Fibroblast of pulmonary artery (primary cell): Measurements from ENCODE around the gene PDE9A.
A peak's percentile ranks its signal among the peaks of the same experiment; 100 is the strongest.

Experiments
- DNase-seq: peaks from one replicate; pipeline ENCODE4 v3.0.0-alpha.2; 2010; ENCODE audit warnings: low read depth
- H3K4me3 ChIP-seq: replicated peaks from 2 replicates; pipeline ENCODE4 v1.5.1; 2011; ENCODE audit warnings: low read depth, mild to moderate bottlenecking, control low read depth, low read length, moderate library complexity
- TF ChIP-seq, protein P1 (sequence below): IDR thresholded peaks from 2 replicates; pipeline ENCODE4 v1.5.1; 2011; ENCODE audit warnings: mild to moderate bottlenecking, control low read depth, low read length, inconsistent platforms; ENCODE audit errors: missing control alignments

PDE9A gene

DNA sequence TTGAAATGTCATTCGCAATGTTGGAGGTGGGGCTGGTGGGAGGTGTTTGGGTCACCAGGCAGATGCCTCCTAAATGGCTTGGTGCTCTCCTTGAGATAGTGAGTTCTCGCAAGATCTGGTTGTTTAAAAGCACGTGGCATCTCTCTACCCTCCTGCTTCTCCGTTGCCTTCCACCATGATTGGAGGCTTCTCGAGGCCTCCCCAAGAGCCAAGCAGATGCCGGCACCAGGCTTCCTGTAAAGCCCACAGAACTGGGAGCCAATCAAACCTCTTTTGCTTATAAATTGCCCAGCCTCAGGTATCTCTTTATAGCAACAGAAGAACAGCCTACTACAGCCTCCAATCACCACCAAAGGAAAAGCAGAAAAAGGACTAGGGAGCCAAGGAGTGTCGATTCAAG is 80.5 kb downstream of the PDE9A start:
- DNase-seq = no peak
- TF ChIP-seq, protein P1, sequence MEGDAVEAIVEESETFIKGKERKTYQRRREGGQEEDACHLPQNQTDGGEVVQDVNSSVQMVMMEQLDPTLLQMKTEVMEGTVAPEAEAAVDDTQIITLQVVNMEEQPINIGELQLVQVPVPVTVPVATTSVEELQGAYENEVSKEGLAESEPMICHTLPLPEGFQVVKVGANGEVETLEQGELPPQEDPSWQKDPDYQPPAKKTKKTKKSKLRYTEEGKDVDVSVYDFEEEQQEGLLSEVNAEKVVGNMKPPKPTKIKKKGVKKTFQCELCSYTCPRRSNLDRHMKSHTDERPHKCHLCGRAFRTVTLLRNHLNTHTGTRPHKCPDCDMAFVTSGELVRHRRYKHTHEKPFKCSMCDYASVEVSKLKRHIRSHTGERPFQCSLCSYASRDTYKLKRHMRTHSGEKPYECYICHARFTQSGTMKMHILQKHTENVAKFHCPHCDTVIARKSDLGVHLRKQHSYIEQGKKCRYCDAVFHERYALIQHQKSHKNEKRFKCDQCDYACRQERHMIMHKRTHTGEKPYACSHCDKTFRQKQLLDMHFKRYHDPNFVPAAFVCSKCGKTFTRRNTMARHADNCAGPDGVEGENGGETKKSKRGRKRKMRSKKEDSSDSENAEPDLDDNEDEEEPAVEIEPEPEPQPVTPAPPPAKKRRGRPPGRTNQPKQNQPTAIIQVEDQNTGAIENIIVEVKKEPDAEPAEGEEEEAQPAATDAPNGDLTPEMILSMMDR = no peak
- H3K4me3 ChIP-seq = no peak overlapping the region

DNA sequence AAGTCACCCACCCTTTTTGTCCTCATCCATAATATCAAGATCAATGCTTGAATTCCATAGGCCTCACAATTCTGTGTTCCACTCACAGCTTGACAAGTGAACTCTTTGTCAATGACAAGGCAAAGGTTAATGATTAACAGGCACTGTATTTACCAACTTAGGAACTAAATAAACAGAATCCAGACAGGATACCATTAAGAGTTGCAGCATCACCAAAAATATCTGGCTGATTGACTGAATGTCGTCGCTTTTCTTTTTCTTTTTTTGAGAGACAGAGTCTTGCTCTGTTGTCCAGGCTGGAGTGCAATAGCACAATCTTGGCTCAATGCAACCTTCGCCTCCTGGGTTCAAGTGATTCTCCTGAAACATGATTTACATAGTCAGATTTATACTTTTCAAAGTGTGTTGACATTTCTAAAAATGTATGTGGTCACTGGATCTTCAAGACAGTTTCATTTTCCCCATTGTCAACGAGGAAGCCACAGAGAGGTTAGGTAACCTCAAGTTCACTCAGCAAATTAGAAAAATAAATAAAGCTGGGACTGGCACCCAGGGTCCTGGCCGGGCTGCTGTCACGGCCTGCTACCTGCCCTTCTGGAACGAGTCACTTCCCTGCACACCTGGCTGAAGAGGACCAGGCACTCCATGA is 81.0 kb downstream of the PDE9A start:
- no peak overlapping the region for H3K4me3 ChIP-seq
- DNase-seq = no peak
- TF ChIP-seq, protein P1 = no peak

DNA sequence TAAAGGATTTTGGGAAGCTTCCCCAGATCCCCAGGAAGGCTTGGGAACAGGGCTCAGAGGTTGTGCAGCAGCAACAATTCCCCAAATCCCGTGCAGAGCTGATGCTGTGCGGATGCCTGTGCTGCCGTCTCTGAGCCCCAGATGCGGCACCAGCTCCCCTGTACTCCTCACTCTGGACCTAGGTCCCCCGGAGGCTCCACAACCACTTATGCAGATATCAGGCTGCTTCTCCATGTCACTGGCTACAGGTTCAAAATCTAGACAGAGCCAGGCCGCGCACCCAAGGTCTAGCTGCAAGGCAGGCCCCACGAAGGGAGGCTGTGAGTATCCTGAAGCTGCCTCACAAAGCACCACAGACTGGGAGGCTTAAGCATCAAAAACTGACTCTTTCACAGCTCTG is 81.6 kb downstream of the PDE9A start:
- no peak for DNase-seq
- TF ChIP-seq, protein P1 = no peak
- H3K4me3 ChIP-seq = no peak overlapping the region

DNA sequence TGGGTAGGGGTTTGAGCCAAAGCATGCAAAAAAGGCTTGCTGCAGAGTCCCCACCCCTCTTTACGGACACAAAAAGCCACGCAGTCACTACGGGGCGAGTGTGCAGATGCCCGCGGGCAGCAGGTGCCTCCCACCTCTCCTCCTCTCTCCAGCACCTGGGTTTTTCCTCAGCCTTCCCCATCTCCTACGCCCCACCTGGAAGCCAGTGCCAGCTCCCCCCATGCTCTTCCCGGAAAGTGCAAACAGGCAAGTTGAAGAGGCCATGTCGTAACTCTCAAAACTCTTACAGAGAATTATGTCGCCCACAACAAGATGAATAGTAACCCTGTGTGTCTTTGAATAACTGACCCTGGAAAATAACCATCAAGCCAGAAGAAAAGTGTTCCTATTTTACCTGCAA is 82.5 kb downstream of the PDE9A start:
- DNase-seq = no peak
- TF ChIP-seq, protein P1 = no peak
- H3K4me3 ChIP-seq = no peak overlapping the region

DNA sequence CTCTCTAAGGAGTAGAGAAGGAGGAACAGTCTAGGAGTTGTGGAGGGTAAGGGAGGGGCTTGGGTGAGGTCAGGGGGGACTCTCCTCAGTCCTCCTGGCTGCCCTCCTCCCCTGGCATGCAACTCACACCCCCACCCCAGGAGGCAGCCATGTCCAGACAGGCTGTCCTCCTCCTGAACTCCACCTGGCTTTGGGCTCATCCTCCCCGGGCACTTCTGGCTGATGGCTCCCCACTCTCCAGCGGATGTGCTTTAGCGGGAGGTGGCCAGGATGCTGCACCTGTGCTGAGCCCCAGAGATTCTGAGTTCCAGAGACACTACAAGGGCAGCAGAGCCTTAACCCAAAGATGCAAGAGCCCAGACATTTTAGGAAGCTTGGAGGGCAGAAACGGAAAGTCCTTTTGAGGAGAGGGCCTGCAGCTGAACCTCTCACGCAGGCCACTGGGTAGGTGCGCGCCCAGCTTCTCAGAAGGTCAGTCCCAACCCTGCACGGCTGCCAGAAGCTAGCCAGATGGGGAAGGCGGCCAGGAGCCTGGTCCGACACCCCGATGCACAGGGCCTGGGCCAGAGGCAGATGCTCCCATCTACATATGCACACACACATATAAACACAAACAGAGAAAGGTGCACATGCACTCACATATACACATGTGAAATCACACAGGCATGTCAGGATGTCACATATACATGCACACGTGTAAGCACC is 83.4 kb downstream of the PDE9A start:
- TF ChIP-seq, protein P1 = no peak
- no peak overlapping the region for H3K4me3 ChIP-seq
- DNase-seq = no peak

DNA sequence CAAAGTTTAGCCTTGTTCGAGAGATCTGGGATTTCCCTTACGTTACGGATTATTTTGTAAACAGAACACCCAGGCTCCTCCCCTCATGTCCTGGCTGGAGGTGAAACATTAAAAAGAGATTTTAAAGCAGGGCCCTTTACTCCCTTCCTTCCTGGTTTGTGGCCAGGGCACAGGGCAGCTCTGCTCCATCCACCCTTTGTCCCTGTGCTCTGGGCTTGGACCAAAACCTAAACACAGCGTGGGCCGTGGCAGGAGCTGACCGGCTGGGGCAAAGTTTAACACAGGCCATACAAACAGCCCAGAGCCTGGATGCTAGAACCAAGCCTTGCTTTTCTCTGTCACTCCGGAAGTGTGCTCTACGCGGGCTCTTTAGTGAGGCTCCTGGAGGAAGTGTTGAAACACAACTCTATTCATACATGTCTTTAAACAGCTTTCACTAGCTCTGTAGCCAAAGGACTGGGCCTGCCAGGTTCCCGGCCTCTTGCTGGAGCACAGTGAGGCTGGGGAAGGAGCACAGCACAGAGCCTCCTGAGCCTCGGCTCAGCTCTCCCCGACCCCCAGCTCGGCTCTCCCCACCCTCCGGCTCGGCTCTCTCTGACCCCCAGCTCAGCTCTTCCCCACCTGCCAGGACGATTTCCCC is 84.7 kb downstream of the PDE9A start:
- TF ChIP-seq, protein P1 = no peak
- DNase-seq = peak; percentile 28
- H3K4me3 ChIP-seq = no peak overlapping the region
